HepG2 (cell line): Measurements from ENCODE around the gene EPB41L1. TPM values are rescaled to one million over a fixed set of nuclear protein-coding genes. Genes with fewer than 3 reads are reported as not detected.
A peak's percentile ranks its signal among the peaks of the same experiment; 100 is the strongest.

Experiments used
- ATAC-seq: fragments of 200-7000 bp; cut with Tn5 transposase; 3 replicates; pipeline ENCODE4 v1.9.1; 2020; ENCODE audit warnings: mild to moderate bottlenecking, moderate library complexity
- Bru-seq: library from RNA; stranded (reverse); fragments of 400-500 nt; gene quantifications from one replicate; lab custom pipeline; 2021; lab: Mats Ljungman, UMichigan
- BruChase-seq, 2 experiments: library from RNA; stranded (reverse); fragments of 400-500 nt; gene quantifications; one replicate each; lab custom pipeline; 2021; lab: Mats Ljungman, UMichigan
- BruUV-seq: library from RNA; stranded (reverse); fragments of 400-500 nt; replicated peaks from 2 replicates; lab custom pipeline; 2021; lab: Mats Ljungman, UMichigan
- CTCF ChIA-PET: fragments of 300-600 bp; formaldehyde crosslinking; extraction: SDS; loops from one replicate; lab custom pipeline; 2021; ENCODE audit warnings: low total read pairs, inconsistent platforms, low intra/inter-chr PET ratio; lab: Yijun Ruan, JAX
- POLR2A ChIA-PET: fragments of 350-600 bp; sonication (Branson Sonifier 250); formaldehyde crosslinking; loops from one replicate; lab custom pipeline; 2020; ENCODE audit warnings: antibody characterized with exemption, inconsistent platforms; lab: Yijun Ruan, JAX
- DNase-seq: peaks from one replicate; pipeline ENCODE4 v3.0.0-alpha.2; 2015; ENCODE audit warnings: low spot score
- FAIRE-seq: peaks from 3 replicates; lab custom pipeline; 2011; peaks lifted over from hg19 to GRCh38; lab: Jason Lieb, UNC
- H2AFZ ChIP-seq: one replicate; pipeline ENCODE4 v1.6.1; 2011; ENCODE audit warnings: low read length, inconsistent platforms
- H3K27ac ChIP-seq: fragments of 300-600 bp; 3 replicates; pipeline ENCODE4 v1.8.0; 2011; ENCODE audit warnings: mixed run types, mild to moderate bottlenecking, mixed read lengths, low read length, inconsistent platforms; ENCODE audit not compliant: insufficient read depth; ENCODE audit errors: extremely low read length
- H3K27me3 ChIP-seq, 2 experiments: fragments of 200-600 bp in 1 of 2; 2 replicates in 1 of 2; 3 replicates in 1 of 2; pipeline versions ENCODE4 v1.6.0 to v1.8.0; 2011; ENCODE audit warnings: low read length in 2 of 2, mild to moderate bottlenecking in 2 of 2, moderate library complexity in 2 of 2, inconsistent platforms in 1 of 2; ENCODE audit not compliant: insufficient read depth in 2 of 2, control insufficient read depth in 1 of 2
- H3K36me3 ChIP-seq, 2 experiments: fragments of 200-600 bp in 1 of 2; replicated peaks in 1 of 2; 2 replicates in 1 of 2; 3 replicates in 1 of 2; pipeline versions ENCODE4 v1.5.1 to v1.8.0; 2011; ENCODE audit warnings: low read length in 2 of 2, inconsistent platforms in 1 of 2; ENCODE audit not compliant: insufficient read depth in 2 of 2, control insufficient read depth in 1 of 2
- H3K4me1 ChIP-seq: 2 replicates; pipeline ENCODE4 v1.5.1; 2012; ENCODE audit warnings: low read length, inconsistent platforms; ENCODE audit not compliant: insufficient read depth
- H3K4me2 ChIP-seq: 2 replicates; pipeline ENCODE4 v1.6.0; 2011; ENCODE audit warnings: low read depth, low read length, inconsistent platforms
- H3K4me3 ChIP-seq, 3 experiments: fragments of 200-600 bp in 1 of 3; sonication (generic), shearing (Covaris generic) in 1 of 3; replicated peaks in 1 of 3; 2 replicates each; pipeline ENCODE4 v1.5.1; 2011 to 2016; ENCODE audit warnings: low read length in 3 of 3, inconsistent platforms in 2 of 3, low read depth in 2 of 3, mild to moderate bottlenecking in 2 of 3, control low read depth in 1 of 3, mixed read lengths in 1 of 3; ENCODE audit not compliant: insufficient read depth in 1 of 3
- H3K79me2 ChIP-seq: one replicate; pipeline ENCODE4 v1.6.1; 2011; ENCODE audit warnings: low read length, inconsistent platforms; ENCODE audit not compliant: insufficient read depth
- H3K9ac ChIP-seq: 2 replicates; pipeline ENCODE4 v1.6.0; 2011; ENCODE audit warnings: mild to moderate bottlenecking, low read depth, low read length, inconsistent platforms; ENCODE audit not compliant: insufficient read depth
- H3K9me3 ChIP-seq: 2 replicates; pipeline ENCODE4 v1.5.1; 2012; ENCODE audit warnings: mild to moderate bottlenecking, low read length
- H4K20me1 ChIP-seq: 2 replicates; pipeline ENCODE4 v1.6.0; 2011; ENCODE audit warnings: inconsistent platforms, mild to moderate bottlenecking, low read length, moderate library complexity; ENCODE audit not compliant: insufficient read depth
- ARID4A ChIP-seq: sonication (generic); formaldehyde crosslinking; IDR thresholded peaks from 2 replicates; pipeline ENCODE4 v1.5.0; 2020; ENCODE audit warnings: mild to moderate bottlenecking, missing genetic modification reagents, borderline replicate concordance
- FOXO1 ChIP-seq: sonication (generic); formaldehyde crosslinking; IDR thresholded peaks from 2 replicates; pipeline ENCODE4 v1.4.0; 2020; ENCODE audit warnings: missing genetic modification reagents
- GPN1 ChIP-seq: sonication (generic); formaldehyde crosslinking; IDR thresholded peaks from 2 replicates; pipeline ENCODE4 v1.5.1; 2020; ENCODE audit warnings: missing genetic modification reagents, borderline replicate concordance
- HES4 ChIP-seq: sonication (generic); formaldehyde crosslinking; IDR thresholded peaks from 2 replicates; pipeline ENCODE4 v1.9.0; 2021; ENCODE audit warnings: mild to moderate bottlenecking, missing genetic modification reagents, borderline replicate concordance
- KMT2A ChIP-seq: sonication (generic); formaldehyde crosslinking; IDR thresholded peaks from 2 replicates; pipeline ENCODE4 v1.4.0; 2020; ENCODE audit warnings: missing genetic modification reagents
- PHF8 ChIP-seq: sonication (generic); formaldehyde crosslinking; IDR thresholded peaks from 2 replicates; pipeline ENCODE4 v1.5.0; 2020; ENCODE audit warnings: missing genetic modification reagents
- RXRA ChIP-seq: sonication (generic); formaldehyde crosslinking; IDR thresholded peaks from 2 replicates; pipeline ENCODE4 v1.5.1; 2020; ENCODE audit warnings: missing genetic modification reagents
- ZNF75D ChIP-seq: sonication (generic); formaldehyde crosslinking; IDR thresholded peaks from 2 replicates; pipeline ENCODE4 v1.8.1; 2023; ENCODE audit warnings: missing genetic modification reagents, mild to moderate bottlenecking, borderline replicate concordance
- ZNF770 ChIP-seq: sonication (generic); formaldehyde crosslinking; IDR thresholded peaks from 2 replicates; pipeline ENCODE4 v1.5.0; 2020; ENCODE audit warnings: mild to moderate bottlenecking, missing genetic modification reagents
- WGBS: methylation state at CpG from one replicate; pipeline ENCODE4 v1.1.6; 2017; ENCODE audit warnings: low lambda C conversion rate; 5-methylcytosine and 5-hydroxymethylcytosine counted together
- in situ Hi-C: cut with HindIII; loops from 2 replicates; pipeline ENCODE4 v1.10.0; 2017; ENCODE audit warnings: low pct_unique_long_range_greater_than_20kb; ENCODE audit not compliant: extremely low pct_ligation_motif_present
- intact Hi-C: fragments of 100-400 bp; cut with micrococcal nuclease; formaldehyde crosslinking; loops from one replicate; pipeline ENCODE4 v1.10.0; 2022; ENCODE audit not compliant: unreplicated experiment
- long read RNA-seq, 2 experiments: library from RNA in 1 of 2; library from polyadenylated mRNA in 1 of 2; stranded (forward) in 1 of 2; unstranded in 1 of 2; transcript quantifications; one replicate each; pipeline ENCODE4 v2.0.0, GENCODE V29; 2019 to 2022
- polyA minus RNA-seq, 3 experiments: library from RNA; depleted of rRNA, polyadenylated mRNA; stranded (reverse); fragments of >200 nt; gene quantifications; 2 replicates each; pipeline ENCODE4 v1.2.3, GENCODE V29; 2011; ENCODE audit warnings: low replicate concordance in 1 of 3
- polyA plus RNA-seq, 8 experiments: library from polyadenylated mRNA; depleted of rRNA in 3 of 8; stranded (reverse) in 7 of 8; unstranded in 1 of 8; fragments of >200 nt; fragmentation: Illumina TruSeq in 4 of 8; extraction: Trizol in 4 of 8; gene quantifications; 2 replicates each; pipeline versions ENCODE4 v1.2.1 to v1.2.3, GENCODE V29; 2011 to 2016; ENCODE audit warnings: low read depth in 4 of 8, missing spikeins in 1 of 8, mixed read lengths in 1 of 8; ENCODE audit not compliant: insufficient read depth in 1 of 8
- total RNA-seq, 5 experiments: library from RNA; depleted of rRNA; stranded (reverse); fragments of >200 nt; fragmentation: Illumina TruSeq; extraction: Trizol; gene quantifications; 2 replicates each; pipeline ENCODE4 v1.2.3, GENCODE V29; 2016; ENCODE audit warnings: low read depth in 1 of 5

Gene EPB41L1
- total RNA-seq (2016; rRNA removed; fragmentation: Illumina TruSeq; extraction: Trizol) = 16.7 and 20.8 TPM in 2 replicates
- 17.4 and 17.7 TPM in 2 replicates for total RNA-seq (2016; cell fraction: cytosol; rRNA removed; fragmentation: Illumina TruSeq; extraction: Trizol; ENCODE audit: low read depth)
- 14.4 and 18.0 TPM in 2 replicates for total RNA-seq (2016; cell fraction: insoluble cytoplasmic fraction; rRNA removed; fragmentation: Illumina TruSeq; extraction: Trizol)
- total RNA-seq (2016; cell fraction: membrane; rRNA removed; fragmentation: Illumina TruSeq; extraction: Trizol) = 56.5 and 60.6 TPM in 2 replicates
- 12.9 and 17.3 TPM in 2 replicates for total RNA-seq (2016; cell fraction: nucleus; rRNA removed; fragmentation: Illumina TruSeq; extraction: Trizol)
- polyA plus RNA-seq (2011; rRNA removed) = 39.0 and 53.0 TPM in 2 replicates
- polyA plus RNA-seq (2011; cell fraction: cytosol; rRNA removed) = 32.6 and 36.6 TPM in 2 replicates
- 28.0 and 46.3 TPM in 2 replicates for polyA plus RNA-seq (2011; cell fraction: nucleus; rRNA removed)
- 66.5 and 66.8 TPM in 2 replicates for polyA plus RNA-seq (2012)
- 51.2 and 58.4 TPM in 2 replicates for polyA plus RNA-seq (2016; cell fraction: cytosol; fragmentation: Illumina TruSeq; extraction: Trizol; ENCODE audit: low read depth)
- 34.8 and 53.2 TPM in 2 replicates for polyA plus RNA-seq (2016; cell fraction: insoluble cytoplasmic fraction; fragmentation: Illumina TruSeq; extraction: Trizol; ENCODE audit: low read depth)
- 96.9 and 114 TPM in 2 replicates for polyA plus RNA-seq (2016; cell fraction: membrane; fragmentation: Illumina TruSeq; extraction: Trizol; ENCODE audit: low read depth)
- polyA plus RNA-seq (2016; cell fraction: nucleus; fragmentation: Illumina TruSeq; extraction: Trizol; ENCODE audit: insufficient read depth, low read depth) = 24.4 and 28.5 TPM in 2 replicates
- polyA minus RNA-seq (2011; rRNA and poly(A)+ RNA removed; ENCODE audit: low replicate concordance) = 15.0 and 50.3 TPM in 2 replicates
- polyA minus RNA-seq (2011; cell fraction: cytosol; rRNA and poly(A)+ RNA removed) = 28.8 and 48.7 TPM in 2 replicates
- polyA minus RNA-seq (2011; cell fraction: nucleus; rRNA and poly(A)+ RNA removed) = 20.4 and 20.9 TPM in 2 replicates
- Bru-seq, nascent RNA = percentile 48 among the genes with signal in this experiment
- percentile 58 among the genes with signal in this experiment for BruChase-seq, experiment 1, labeled RNA remaining after a 6-hour chase
- BruChase-seq, experiment 2, labeled RNA remaining after a 2-hour chase = percentile 49 among the genes with signal in this experiment
- long read RNA-seq, experiment 1, partial matches to known transcripts = 2 of 8 reads
- long read RNA-seq, experiment 1, other reads (novel, unspliced or antisense) = 6 of 8 reads
- long read RNA-seq, experiment 2, partial matches to known transcripts = 27 of 97 reads
- long read RNA-seq, experiment 2, other reads (novel, unspliced or antisense) = 70 of 97 reads

- H3K27me3 ChIP-seq = no peaks in the 10 kb centered on the region; a peak in 1 of 5 replicates
- BruUV-seq = no TSS peak
- H3K4me2 ChIP-seq = peak within 1 kb of the TSS; percentile 97
- peak; percentile 3; the same call in 1 of the 3 replicates for ATAC-seq
- WGBS = 5% methylated on average over 36 of the region's 51 CpGs
- ChIA-PET POLR2A (interaction anchor here (1.8 to 2.1 kb wide), 2 partner anchors 27 to 200 kb away, joined by 5 to 11 read pairs; partner anchors contain the start of gene SCAND1), CTCF (interaction anchor here (1.9 to 5.1 kb wide), 2 partner anchors 44 to 48 kb away, joined by 5 to 83 read pairs; no protein-coding TSS in a partner anchor)
- peak within 1 kb of the TSS; percentile 28 for H3K27ac ChIP-seq
- H3K79me2 ChIP-seq = peaks cover 8% of the 10 kb centered on the region
- H3K4me3 ChIP-seq = peak within 1 kb of the TSS; percentile 85 to 92 (median 88)
- no peak for FAIRE-seq
- no peak for DNase-seq
- H3K9ac ChIP-seq = peak within 1 kb of the TSS; percentile 73
- peaks cover 15% of the 10 kb centered on the region; the same call in 1 of the 2 replicates for H4K20me1 ChIP-seq
- intact Hi-C loops = loop anchor here (5.0 kb wide), 2 partner anchors 282 to 1948 kb away; no protein-coding TSS in a partner anchor
- H3K36me3 ChIP-seq = no peaks in the 10 kb centered on the region
- H3K9me3 ChIP-seq = no peaks in the 10 kb centered on the region
- in situ Hi-C loops = loop anchor here (5.0 kb wide), 1 partner anchor 42 kb away; no protein-coding TSS in a partner anchor
- no peak within 1 kb of the TSS for H2AFZ ChIP-seq
- H3K4me1 ChIP-seq = peaks cover 80% of the 10 kb centered on the region
- TF ChIP-seq RXRA (CRISPR knock-in tag) (peak; percentile 31; the same call in 1 of the 2 replicates), GPN1 (CRISPR knock-in tag) (no peak), HES4 (0 out of 2 replicates have a peak, but pooled peaks have one; percentile 50), ZNF770 (CRISPR knock-in tag) (peak; percentile 62; the same call in 1 of the 2 replicates), FOXO1 (CRISPR knock-in tag) (peak; percentile 11; the same call in 1 of the 2 replicates), ZNF75D (no peak), ARID4A (CRISPR knock-in tag) (peak; percentile 51), KMT2A (CRISPR knock-in tag) (0 out of 2 replicates have a peak, but pooled peaks have one; percentile 24), PHF8 (peak; percentile 74)
These were observed at the start of gene EPB41L1 for GRCh38 chr20:36154700-36155628. Gene EPB41L1, plus strand, starts transcription at chr20:36154740. Its CDS starts 19,038 bp downstream, at chr20:36173778.
